ENCODE results near the gene CABLES2.
"Not testable (repeated sequence)": the region's sequence is repeated elsewhere in the genome, so short reads cannot be mapped to it uniquely, and the experiment has no call there.

Gene CABLES2

GRCh38 chr20:62436692-62437091 lies 29.6 kb upstream of the CABLES2 start:
- no peak for DNase-seq (ENCODE audit: low read depth in 2 of 2)

GRCh38 chr20:62433658-62434497 lies 26.8 kb upstream of the CABLES2 start:
- DNase-seq (ENCODE audit: low read depth in 2 of 2) = no peak

- no peak for DNase-seq (ENCODE audit: low read depth in 2 of 2)
Measured at GRCh38 chr20:62430866-62431447, 23.9 kb upstream of the CABLES2 start.

DNA sequence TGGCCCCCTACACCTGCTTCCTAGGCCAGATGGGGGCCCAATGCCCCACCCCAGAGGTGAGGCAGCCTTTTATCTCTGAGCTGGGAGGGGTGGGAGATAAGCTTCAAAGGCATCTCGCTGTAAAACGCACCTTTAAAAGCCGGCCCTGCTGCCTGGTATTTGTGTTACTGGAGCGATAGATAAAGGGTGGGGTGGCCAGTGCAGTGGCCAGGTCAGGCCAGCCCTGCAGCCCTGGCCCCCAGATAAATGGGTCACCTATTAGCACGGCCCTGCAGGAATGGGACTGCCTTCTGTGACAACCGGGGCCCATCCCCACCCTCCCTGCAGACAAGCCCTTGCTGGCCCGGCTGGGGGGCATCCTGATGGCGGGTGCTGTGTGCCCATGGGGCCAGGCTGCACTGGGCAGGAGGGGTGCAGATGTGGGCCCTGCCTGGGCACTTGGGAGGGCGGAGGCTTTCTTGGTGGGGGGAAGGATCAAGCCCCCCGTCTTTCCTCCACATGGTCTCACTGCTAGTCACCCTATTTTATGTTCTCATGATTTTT lies 23.3 kb upstream of the CABLES2 start:
- DNase-seq (ENCODE audit: low read depth in 2 of 2) = no peak

GRCh38 chr20:62429455-62430310 lies 22.6 kb upstream of the CABLES2 start:
- DNase-seq (ENCODE audit: low read depth in 2 of 2) = no peak

- DNase-seq (ENCODE audit: low read depth in 2 of 2) = no peak
Measured at GRCh38 chr20:62428396-62429295, 21.6 kb upstream of the CABLES2 start.

- DNase-seq (ENCODE audit: low read depth in 2 of 2) = no peak
Measured at GRCh38 chr20:62428002-62428372, 20.9 kb upstream of the CABLES2 start.

GRCh38 chr20:62427172-62428001 lies 20.3 kb upstream of the CABLES2 start, which contains the start of gene RBBP8NL:
RBBP8NL (minus strand) TSS chr20:62427539; CDS start chr20:62419647, 7,892 bp downstream.
- no peak for DNase-seq (ENCODE audit: low read depth in 2 of 2)

DNA sequence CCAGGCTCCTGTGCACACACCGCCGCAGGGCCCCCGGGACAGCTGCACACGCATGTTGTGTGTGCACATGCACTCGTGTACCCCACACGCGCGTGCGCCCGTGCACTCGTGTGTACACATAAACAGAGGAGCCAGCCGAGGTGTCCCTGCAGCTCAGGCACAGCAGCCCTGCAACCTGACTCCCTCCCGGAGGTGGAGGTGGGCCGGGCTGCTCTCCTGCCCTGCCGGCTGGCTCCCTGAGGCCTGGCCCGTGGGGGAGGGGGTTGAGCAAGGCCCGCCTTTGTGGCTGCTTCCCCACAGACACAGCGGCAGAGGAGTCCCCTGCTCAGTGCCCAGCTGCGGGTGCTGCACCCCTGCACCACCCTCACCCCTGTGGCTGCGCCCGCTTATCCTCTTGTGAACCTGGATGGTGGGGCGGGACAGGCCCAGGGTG lies 19.6 kb upstream of the CABLES2 start:
- DNase-seq (ENCODE audit: low read depth in 2 of 2) = no peak

DNA sequence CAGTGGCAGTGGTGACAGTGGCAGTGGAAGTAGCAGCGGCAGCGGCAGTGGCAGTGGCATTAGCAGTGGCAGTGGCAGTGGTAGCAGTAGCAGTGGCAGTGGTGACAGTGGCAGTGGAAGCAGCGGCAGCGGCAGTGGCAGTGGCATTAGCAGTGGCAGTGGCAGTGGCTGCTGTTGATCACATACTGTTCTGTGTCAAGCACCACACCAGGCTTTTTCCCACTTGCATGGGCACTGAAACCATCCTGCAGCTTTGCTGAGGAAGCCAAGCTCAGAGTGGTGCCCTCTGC lies 18.9 kb upstream of the CABLES2 start:
- DNase-seq (ENCODE audit: low read depth in 2 of 2) = not testable (repeated sequence)

- DNase-seq (ENCODE audit: low read depth in 2 of 2) = no peak
Measured at GRCh38 chr20:62425281-62426058, 18.4 kb upstream of the CABLES2 start.

DNA sequence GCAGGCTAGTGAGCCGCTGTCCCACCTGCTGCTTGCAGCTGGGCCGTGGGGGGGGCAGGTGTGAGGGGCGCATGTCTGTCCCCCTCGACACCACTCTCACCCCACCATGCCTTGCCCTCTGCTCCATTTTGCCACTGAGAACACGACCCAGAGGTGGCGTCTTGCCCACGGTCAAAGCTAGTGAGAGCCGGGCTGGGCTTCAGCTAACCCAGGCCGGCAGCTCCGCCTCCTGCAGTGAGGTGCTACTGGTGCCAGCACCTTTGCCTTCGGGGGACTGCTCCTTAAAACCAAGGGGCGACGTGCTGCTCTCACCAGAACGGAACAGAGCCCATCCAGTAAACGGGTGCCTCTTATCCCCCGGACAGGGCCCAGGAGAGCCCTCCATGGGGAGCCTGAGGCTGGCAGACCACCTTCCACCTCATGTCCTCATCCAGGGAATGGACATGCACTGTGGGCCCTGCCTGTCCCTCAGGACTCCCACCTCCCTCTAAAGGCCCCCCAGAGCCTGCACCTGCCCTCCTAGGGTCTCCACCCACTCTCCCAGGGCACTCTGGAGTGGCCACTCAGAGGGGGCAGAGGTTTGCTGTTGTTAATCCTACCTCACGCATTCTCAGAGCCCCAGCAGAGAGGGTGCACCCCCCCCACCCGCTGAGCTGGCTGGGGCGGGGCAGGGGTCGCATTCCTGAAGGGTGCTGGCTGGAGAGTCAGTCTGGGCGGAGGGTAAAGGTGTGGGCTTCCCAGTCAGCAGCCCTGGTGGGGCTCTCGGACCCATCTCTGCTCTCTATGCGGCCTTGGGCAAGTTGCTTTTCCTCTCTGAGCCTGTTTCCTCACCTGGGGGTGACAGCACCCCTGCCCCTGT lies 17.4 kb upstream of the CABLES2 start:
- no peak for DNase-seq (ENCODE audit: low read depth in 2 of 2)

GRCh38 chr20:62423326-62423706 lies 16.2 kb upstream of the CABLES2 start:
- no peak for DNase-seq (ENCODE audit: low read depth in 2 of 2)

DNA sequence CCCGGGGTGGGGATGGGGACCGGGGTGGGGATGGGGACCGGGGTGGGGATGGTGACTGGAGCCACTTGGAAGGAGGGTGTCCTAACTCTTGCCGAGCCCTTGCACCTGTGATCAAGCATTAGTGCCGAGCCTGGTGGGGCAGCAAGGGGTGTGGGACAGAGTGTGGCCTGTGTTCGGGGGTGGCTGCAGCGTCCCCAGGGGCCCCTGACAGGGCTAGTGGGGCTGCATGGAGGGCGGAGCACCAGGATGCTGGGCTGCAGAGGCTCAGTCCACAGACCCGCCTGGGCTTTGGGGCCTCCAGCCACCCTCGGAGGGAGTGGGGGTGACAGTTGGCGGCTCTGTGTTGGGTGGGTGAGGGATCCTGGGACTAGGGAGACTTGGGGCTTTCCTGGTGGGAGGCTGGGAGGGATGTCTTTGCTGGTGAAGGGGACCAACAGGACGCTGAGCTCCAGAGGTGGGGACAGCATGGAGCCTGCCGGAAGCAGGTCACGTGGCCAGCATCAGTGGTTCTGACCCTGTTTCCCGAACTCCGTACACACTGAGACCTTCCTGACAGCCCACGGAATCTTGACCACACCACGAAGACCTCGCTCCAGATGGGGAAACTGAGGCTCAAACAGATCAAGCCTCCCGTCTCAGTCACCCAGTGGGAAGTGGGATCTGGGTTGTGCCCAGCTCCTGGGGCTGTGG lies 15.7 kb upstream of the CABLES2 start:
- no peak for DNase-seq (ENCODE audit: low read depth in 2 of 2)

DNA sequence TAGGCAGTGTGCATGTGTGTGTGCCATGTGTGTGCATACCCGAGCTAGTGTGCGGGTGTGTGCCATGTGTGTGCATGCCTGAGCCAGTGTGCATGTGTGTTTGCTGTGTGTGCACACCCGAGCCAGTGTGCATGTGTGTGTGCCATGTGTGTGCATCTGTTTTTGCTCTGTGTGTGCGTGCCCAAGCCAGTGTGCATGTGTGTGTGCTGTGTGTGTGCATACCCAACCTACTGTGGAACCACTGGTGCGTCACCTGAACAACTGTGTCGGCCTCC lies 14.6 kb upstream of the CABLES2 start:
- no peak for DNase-seq (ENCODE audit: low read depth in 2 of 2)

DNA sequence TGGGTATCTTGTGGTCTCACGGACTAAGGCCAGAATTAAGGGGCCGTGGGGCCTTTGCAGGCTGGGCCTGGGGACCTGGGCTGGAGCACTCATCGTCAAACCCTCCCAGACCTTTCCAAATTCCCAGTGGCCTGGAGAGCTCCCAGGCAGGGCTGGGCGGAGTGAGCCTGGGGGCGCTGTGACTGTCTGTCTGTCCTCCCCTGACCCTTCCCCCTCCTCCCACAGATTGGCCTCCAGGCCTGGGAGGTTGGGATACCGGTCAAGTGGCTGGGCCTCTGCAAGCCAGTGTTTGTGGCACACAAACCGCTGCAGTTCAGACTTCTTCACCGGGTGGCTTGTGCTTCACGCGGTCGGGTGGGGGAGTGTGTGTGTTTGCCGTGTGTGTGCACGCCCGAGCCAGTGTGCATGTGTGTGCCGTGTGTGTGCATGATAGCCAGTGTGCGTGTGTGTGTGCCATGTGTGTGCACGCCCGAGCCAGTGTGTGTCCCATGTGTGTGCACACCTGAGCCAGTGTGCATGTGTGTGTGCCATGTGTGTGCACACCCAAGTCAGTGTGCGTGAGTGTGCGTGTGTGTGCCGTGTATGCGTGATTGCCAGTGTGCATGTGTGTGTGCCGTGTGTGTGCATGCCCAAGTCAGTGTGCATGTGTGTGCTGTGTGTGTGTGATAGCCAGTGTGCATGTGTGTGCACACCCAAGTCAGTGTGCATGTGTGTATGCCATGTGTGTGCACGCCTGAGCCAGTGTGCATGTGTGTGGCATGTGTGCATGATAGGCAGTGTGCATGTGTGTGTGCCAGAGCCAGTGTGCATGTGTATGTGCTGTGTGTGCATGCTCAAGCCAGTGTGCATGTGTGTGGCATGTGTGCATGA lies 14.0 kb upstream of the CABLES2 start:
- DNase-seq (ENCODE audit: low read depth in 2 of 2) = no peak

GRCh38 chr20:62419759-62420158 lies 12.7 kb upstream of the CABLES2 start:
- DNase-seq (ENCODE audit: low read depth in 2 of 2) = no peak
